ENCODE measurements around the gene GGA2.

The GGA2 gene

GRCh38 chr16:23527961-23528643 is 17.8 kb upstream of the GGA2 start:
- no peak for DNase-seq (ENCODE audit: low read depth)
- TF ChIP-seq CTCF (IDR thresholded peaks at IDR 0.05; ENCODE audit: low read depth, low read length) = no peak
- TF ChIP-seq POLR2A (IDR thresholded peaks at IDR 0.05; ENCODE audit: extremely low read depth, insufficient read length) = no peak
- TF ChIP-seq MYC (IDR thresholded peaks at IDR 0.05; ENCODE audit: low read depth, low read length) = no peak
- TF ChIP-seq, protein P1, sequence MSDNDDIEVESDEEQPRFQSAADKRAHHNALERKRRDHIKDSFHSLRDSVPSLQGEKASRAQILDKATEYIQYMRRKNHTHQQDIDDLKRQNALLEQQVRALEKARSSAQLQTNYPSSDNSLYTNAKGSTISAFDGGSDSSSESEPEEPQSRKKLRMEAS (IDR thresholded peaks at IDR 0.05; ENCODE audit: low read depth, low read length) = no peak
- no peak overlapping the region for H3K4me3 ChIP-seq (ENCODE audit: low read depth, low read length)

DNA sequence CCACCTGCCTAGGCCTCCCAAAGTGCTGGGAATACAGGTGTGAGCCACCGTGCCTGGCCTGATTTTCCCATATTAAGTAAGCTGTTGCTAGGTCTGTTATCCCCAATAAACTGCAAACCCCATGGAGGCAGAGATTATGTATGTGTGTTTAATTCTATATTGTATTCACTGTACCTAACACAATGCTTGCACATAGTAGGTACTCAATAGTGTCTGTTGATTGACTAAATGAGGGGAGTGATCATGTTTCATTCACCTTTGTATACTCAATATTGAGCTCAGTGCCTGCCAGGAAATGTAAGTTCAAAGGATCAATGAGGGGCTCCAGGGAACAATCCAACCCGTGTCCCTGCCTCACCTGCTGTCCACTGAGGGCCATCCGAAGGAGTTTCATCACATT is 14.6 kb upstream of the GGA2 start:
- TF ChIP-seq POLR2A (IDR thresholded peaks at IDR 0.05; ENCODE audit: extremely low read depth, insufficient read length) = no peak
- TF ChIP-seq, protein P1 (IDR thresholded peaks at IDR 0.05; ENCODE audit: low read depth, low read length) = no peak
- TF ChIP-seq MYC (IDR thresholded peaks at IDR 0.05; ENCODE audit: low read depth, low read length) = no peak
- no peak for TF ChIP-seq CTCF (IDR thresholded peaks at IDR 0.05; ENCODE audit: low read depth, low read length)
- DNase-seq (ENCODE audit: low read depth) = no peak
- H3K4me3 ChIP-seq (ENCODE audit: low read depth, low read length) = no peak overlapping the region

- no peak overlapping the region for H3K4me3 ChIP-seq (ENCODE audit: low read depth, low read length)
- DNase-seq (ENCODE audit: low read depth) = no peak
- no peak for TF ChIP-seq CTCF (IDR thresholded peaks at IDR 0.05; ENCODE audit: low read depth, low read length)
- TF ChIP-seq MYC (IDR thresholded peaks at IDR 0.05; ENCODE audit: low read depth, low read length) = no peak
- TF ChIP-seq POLR2A (IDR thresholded peaks at IDR 0.05; ENCODE audit: extremely low read depth, insufficient read length) = no peak
- TF ChIP-seq, protein P1 (IDR thresholded peaks at IDR 0.05; ENCODE audit: low read depth, low read length) = no peak
Measured at GRCh38 chr16:23523876-23524385, 13.6 kb upstream of the GGA2 start.

DNA sequence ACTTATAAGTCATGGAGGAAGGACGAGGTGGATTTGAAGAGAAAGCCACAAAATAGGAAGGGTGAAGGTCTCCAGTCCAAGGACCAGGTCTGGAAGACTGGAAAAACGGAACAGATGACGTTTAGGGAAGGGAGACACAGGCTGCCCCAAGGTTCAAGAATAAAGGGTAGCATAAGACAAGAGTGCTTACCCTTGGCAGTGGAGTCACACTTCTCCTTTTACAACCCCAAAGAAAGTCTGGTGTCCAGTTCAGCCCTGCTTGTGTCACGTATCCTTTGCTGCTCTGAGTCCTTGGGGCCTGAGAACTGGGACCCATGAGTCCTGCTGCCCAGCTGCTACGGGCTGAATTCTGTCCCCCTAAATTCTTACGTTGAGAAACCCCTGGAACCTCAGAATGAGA is 13.0 kb upstream of the GGA2 start:
- DNase-seq (ENCODE audit: low read depth) = no peak
- TF ChIP-seq, protein P1 (IDR thresholded peaks at IDR 0.05; ENCODE audit: low read depth, low read length) = no peak
- no peak overlapping the region for H3K4me3 ChIP-seq (ENCODE audit: low read depth, low read length)

DNA sequence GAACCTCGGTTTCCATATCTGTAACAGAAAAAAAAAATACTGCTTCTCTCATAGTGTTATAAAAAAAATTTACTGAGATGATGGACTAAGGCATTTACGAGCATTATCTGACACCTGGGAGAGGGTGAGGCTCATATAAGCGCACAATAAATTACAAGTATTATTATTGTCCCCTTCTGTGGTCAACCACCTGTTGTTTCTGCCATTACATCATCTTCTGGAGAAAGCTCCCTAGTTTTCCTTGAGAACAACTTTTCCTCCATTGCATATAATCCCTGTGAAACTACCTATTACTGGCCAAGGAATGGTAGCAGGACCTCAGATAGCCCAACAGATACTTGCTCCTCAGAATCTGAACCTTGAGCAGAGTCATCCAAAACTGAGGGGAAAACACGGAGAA is 11.7 kb upstream of the GGA2 start:
- TF ChIP-seq CTCF (IDR thresholded peaks at IDR 0.05; ENCODE audit: low read depth, low read length) (no peak), POLR2A (IDR thresholded peaks at IDR 0.05; ENCODE audit: extremely low read depth, insufficient read length) (no peak)
- no peak for DNase-seq (ENCODE audit: low read depth)
- no peak overlapping the region for H3K4me3 ChIP-seq (ENCODE audit: low read depth, low read length)

DNA sequence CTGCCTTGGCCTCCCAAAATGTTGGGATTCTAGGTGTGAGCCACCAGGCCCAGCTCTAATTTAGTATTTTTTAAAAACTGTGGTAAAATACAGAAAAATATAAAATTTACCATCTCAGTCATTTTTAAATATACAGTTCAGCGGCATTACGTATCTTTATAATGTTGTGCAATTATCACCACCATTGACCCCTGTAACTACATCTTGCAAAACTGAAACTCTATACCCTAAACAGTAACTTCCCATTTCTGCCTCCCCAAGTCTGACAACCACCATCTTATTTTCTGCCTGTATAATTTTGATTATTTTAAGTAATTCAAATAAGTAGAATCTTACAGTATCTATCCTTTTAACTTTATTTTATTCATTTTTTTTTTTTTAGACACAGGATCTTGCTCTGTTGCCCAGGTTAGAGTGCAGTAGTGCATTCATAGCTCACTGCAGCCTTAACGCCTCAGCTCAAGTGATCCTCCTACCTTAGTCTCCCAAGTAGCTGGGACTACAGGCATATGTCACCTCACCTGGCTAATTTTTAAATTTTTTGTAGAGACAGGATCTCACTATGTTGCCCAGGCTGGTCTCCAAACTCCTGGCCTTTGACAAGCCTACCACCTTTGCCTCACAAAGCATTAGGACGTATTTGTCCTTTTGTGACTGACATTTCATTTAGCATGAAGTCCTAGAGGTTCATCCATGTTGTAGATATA is 10.9 kb upstream of the GGA2 start:
- TF ChIP-seq CTCF (IDR thresholded peaks at IDR 0.05; ENCODE audit: low read depth, low read length) (no peak), POLR2A (IDR thresholded peaks at IDR 0.05; ENCODE audit: extremely low read depth, insufficient read length) (no peak), MYC (IDR thresholded peaks at IDR 0.05; ENCODE audit: low read depth, low read length) (no peak)
- TF ChIP-seq, protein P1 (IDR thresholded peaks at IDR 0.05; ENCODE audit: low read depth, low read length) = no peak
- no peak overlapping the region for H3K4me3 ChIP-seq (ENCODE audit: low read depth, low read length)
- peak; percentile 84 for DNase-seq (ENCODE audit: low read depth)

All from NB4 (cell line).